Calu3 (cell line): ENCODE results near the gene OR8G1. TPM values are rescaled to one million over a fixed set of nuclear protein-coding genes. Genes with fewer than 3 reads are reported as not detected.

Experiments used
- BruUV-seq: library from RNA; stranded (reverse); fragments of 400-500 nt; replicated peaks from 2 replicates; lab custom pipeline; 2021; lab: Mats Ljungman, UMichigan
- CTCF ChIA-PET: fragments of 300-600 bp; sonication (Branson Sonifier 250); formaldehyde crosslinking; loops from one replicate; lab custom pipeline; 2022; ENCODE audit warnings: antibody characterized with exemption; lab: Charles Lee
- DNase-seq: peaks from one replicate; pipeline ENCODE4 v3.0.0; 2022
- H3K27ac Mint-ChIP-seq: one replicate; pipeline ENCODE4 v1.8.0; 2022; ENCODE audit warnings: mixed read lengths; ENCODE audit not compliant: unreplicated experiment
- H3K27me3 Mint-ChIP-seq: one replicate; pipeline ENCODE4 v1.8.0; 2022; ENCODE audit warnings: mixed read lengths; ENCODE audit not compliant: unreplicated experiment
- H3K36me3 Mint-ChIP-seq: one replicate; pipeline ENCODE4 v1.8.0; 2022; ENCODE audit warnings: mild to moderate bottlenecking, moderate library complexity, mixed read lengths; ENCODE audit not compliant: insufficient read depth, unreplicated experiment
- H3K4me1 Mint-ChIP-seq: one replicate; pipeline ENCODE4 v1.8.0; 2022; ENCODE audit warnings: mild to moderate bottlenecking, low read depth, mixed read lengths; ENCODE audit not compliant: unreplicated experiment
- H3K4me3 Mint-ChIP-seq: one replicate; pipeline ENCODE4 v1.8.0; 2022; ENCODE audit warnings: mild to moderate bottlenecking, low read depth, moderate library complexity, mixed read lengths; ENCODE audit not compliant: unreplicated experiment
- H3K9me3 Mint-ChIP-seq: one replicate; pipeline ENCODE4 v1.8.0; 2022; ENCODE audit warnings: low read depth, mixed read lengths; ENCODE audit not compliant: unreplicated experiment
- intact Hi-C: fragments of 100-400 bp; cut with micrococcal nuclease; formaldehyde crosslinking; loops from one replicate; pipeline ENCODE4 v1.10.0; 2022; ENCODE audit not compliant: unreplicated experiment
- total RNA-seq: library from RNA; stranded (reverse); gene quantifications from 2 replicates; pipeline ENCODE4 v1.2.3, GENCODE V29; 2022
- TF ChIP-seq, protein P1 (sequence below): fragments of 200-600 bp; IDR thresholded peaks from one replicate; pipeline ENCODE4 v1.8.0; 2022; ENCODE audit warnings: antibody characterized with exemption; ENCODE audit not compliant: unreplicated experiment

Gene OR8G1
- total RNA-seq, 1 experiment from 2014 or later: not detected

DNA sequence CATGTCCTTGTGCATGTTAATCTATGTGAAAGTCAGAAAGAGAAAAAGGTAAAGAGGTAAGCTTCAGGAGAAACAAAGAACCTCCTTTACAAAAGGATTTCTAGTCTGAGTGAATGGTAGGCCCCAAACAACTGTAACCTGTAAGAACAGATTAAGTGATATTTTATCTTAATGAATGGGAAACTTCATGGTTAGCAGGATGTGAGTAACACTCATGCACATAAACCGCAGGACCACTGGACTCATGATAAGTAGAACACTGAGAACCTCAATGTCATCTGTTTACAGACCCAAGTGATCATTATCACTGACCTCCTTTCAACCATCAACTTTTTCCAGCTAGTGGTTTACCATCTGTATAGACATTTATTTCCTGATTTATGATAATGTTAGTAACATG lies 35.2 kb downstream of the OR8G1 start:
- DNase-seq: no peak
- no TSS peak for BruUV-seq
- CTCF ChIA-PET: no interaction called here
- TF ChIP-seq, protein P1, sequence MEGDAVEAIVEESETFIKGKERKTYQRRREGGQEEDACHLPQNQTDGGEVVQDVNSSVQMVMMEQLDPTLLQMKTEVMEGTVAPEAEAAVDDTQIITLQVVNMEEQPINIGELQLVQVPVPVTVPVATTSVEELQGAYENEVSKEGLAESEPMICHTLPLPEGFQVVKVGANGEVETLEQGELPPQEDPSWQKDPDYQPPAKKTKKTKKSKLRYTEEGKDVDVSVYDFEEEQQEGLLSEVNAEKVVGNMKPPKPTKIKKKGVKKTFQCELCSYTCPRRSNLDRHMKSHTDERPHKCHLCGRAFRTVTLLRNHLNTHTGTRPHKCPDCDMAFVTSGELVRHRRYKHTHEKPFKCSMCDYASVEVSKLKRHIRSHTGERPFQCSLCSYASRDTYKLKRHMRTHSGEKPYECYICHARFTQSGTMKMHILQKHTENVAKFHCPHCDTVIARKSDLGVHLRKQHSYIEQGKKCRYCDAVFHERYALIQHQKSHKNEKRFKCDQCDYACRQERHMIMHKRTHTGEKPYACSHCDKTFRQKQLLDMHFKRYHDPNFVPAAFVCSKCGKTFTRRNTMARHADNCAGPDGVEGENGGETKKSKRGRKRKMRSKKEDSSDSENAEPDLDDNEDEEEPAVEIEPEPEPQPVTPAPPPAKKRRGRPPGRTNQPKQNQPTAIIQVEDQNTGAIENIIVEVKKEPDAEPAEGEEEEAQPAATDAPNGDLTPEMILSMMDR: no peak
- H3K9me3 Mint-ChIP-seq: peaks cover 8% of the 10 kb centered on the region
- H3K27me3 Mint-ChIP-seq: no peaks in the 10 kb centered on the region
- H3K4me3 Mint-ChIP-seq: no peak overlapping the region
- no peaks in the 10 kb centered on the region for H3K36me3 Mint-ChIP-seq
- H3K4me1 Mint-ChIP-seq: no peaks in the 10 kb centered on the region
- intact Hi-C loops: no loop called here
- H3K27ac Mint-ChIP-seq: no peak overlapping the region

DNA sequence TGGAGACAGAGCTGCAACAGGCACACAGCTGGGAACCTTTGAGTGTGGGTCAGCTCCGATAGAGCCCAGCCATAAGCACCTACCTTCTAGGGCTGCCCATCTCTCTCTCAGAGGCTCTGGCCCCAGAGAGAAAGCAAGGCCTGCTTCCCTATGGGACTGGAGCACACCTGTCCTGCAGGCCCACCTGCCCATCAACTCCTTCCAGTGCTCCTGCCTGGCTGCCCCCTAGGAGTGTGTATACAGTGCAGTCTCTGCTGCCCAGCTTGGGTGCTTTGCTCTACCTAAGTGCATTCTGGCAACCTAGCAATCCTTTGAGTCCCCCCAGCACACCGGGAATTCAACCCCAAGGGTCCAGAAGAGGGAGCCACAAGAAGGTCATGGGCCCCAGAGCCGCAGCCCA lies 36.3 kb downstream of the OR8G1 start:
- TF ChIP-seq, protein P1: no peak
- Mint-ChIP-seq H3K4me1 (no peaks in the 10 kb centered on the region), H3K27me3 (no peaks in the 10 kb centered on the region), H3K9me3 (peaks cover 8% of the 10 kb centered on the region), H3K4me3 (no peak overlapping the region), H3K36me3 (no peaks in the 10 kb centered on the region), H3K27ac (no peak overlapping the region)
- intact Hi-C loops: no loop called here
- no peak for DNase-seq
- no TSS peak for BruUV-seq
- CTCF ChIA-PET: no interaction called here

DNA sequence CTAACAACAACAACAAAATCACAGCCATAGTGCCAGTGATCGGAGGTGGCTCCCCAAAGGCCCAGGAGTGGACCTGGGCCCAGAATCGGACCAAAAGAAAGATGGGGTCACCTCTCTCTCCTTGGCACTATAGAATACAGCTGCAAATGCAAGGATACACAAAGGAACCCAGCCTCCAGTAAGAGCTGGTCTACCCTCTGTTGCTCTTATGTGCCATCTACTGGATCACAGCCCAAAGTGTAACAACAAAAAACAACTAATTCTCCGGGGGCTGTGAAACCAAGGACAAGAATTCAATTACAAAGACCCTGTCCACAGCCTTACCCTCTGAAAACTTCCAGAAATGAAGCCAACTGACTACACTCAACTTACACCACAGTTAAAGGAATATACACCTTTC lies 36.9 kb downstream of the OR8G1 start:
- Mint-ChIP-seq H3K27me3 (no peaks in the 10 kb centered on the region), H3K4me1 (no peaks in the 10 kb centered on the region), H3K36me3 (no peaks in the 10 kb centered on the region), H3K4me3 (no peak overlapping the region), H3K27ac (no peak overlapping the region), H3K9me3 (peaks cover 8% of the 10 kb centered on the region)
- intact Hi-C loops: no loop called here
- CTCF ChIA-PET: no interaction called here
- TF ChIP-seq, protein P1: no peak
- BruUV-seq: no TSS peak
- no peak for DNase-seq

DNA sequence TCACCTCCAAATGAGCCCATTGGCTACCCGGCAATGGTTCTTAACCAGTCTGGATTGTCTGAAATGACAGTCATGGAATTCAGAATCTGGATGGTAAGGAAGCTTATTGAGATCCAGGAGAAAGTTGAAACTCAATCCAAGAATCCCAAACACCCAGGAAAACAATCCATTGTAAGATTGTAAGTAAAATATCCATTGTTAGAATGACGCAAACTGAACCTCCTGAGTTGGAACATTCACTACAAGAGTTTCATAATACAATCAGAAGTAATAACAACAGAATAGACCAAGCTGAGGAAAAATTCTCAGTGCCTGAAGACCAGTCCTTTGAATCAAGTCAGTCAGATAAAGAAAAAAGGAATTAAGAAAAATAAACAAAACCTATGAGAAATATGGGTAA lies 37.4 kb downstream of the OR8G1 start:
- no peak overlapping the region for H3K4me3 Mint-ChIP-seq
- no TSS peak for BruUV-seq
- TF ChIP-seq, protein P1: no peak
- no peak overlapping the region for H3K27ac Mint-ChIP-seq
- CTCF ChIA-PET: no interaction called here
- no peaks in the 10 kb centered on the region for H3K27me3 Mint-ChIP-seq
- intact Hi-C loops: no loop called here
- H3K9me3 Mint-ChIP-seq: peaks cover 10% of the 10 kb centered on the region
- no peaks in the 10 kb centered on the region for H3K4me1 Mint-ChIP-seq
- DNase-seq: no peak
- H3K36me3 Mint-ChIP-seq: no peaks in the 10 kb centered on the region
